ENCODE measurements around the gene SPACA9. TPM values are rescaled to one million over a fixed set of nuclear protein-coding genes. Genes with fewer than 3 reads are reported as not detected.

The SPACA9 gene
- total RNA-seq, 1 donor from 2014 or later = 4.1 TPM

DNA sequence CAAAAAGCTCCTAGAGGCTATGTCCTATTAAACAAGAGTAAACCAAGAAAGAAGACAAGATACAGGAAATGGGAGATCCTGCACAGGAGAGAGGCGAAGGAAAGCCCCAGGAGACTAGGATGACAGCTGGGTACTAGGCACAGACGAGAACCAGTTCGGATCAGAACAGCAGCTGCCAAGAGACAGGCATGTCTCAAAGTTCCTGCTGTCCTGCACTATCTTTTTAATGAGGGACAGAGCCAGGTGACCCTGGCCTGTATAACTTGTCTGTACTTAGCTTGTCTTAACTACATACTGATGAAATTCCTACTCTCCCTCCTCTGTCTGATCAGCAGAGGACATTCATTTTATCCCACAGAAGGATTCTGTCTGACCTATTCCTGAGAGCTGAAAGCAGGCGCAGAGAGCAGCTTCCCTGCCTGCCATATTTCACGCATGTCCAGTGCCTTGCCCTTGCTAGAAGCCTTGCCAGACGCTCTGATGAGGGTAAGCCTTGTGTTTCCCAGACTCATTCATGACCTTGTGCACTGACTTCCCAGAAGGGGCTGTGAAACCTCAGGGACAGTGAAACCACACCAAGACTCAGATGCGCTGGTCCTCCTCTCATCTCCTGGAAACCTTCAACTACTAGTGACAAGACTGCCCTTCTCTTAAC lies 41.0 kb downstream of the SPACA9 start:
- no peaks in the 10 kb centered on the region for H3K4me1 Mint-ChIP-seq
- peaks cover 12% of the 10 kb centered on the region for H3K36me3 Mint-ChIP-seq (ENCODE audit: low read depth)
- no peaks in the 10 kb centered on the region for H3K27me3 Mint-ChIP-seq (ENCODE audit: low read depth)
- TF ChIP-seq, protein P1, sequence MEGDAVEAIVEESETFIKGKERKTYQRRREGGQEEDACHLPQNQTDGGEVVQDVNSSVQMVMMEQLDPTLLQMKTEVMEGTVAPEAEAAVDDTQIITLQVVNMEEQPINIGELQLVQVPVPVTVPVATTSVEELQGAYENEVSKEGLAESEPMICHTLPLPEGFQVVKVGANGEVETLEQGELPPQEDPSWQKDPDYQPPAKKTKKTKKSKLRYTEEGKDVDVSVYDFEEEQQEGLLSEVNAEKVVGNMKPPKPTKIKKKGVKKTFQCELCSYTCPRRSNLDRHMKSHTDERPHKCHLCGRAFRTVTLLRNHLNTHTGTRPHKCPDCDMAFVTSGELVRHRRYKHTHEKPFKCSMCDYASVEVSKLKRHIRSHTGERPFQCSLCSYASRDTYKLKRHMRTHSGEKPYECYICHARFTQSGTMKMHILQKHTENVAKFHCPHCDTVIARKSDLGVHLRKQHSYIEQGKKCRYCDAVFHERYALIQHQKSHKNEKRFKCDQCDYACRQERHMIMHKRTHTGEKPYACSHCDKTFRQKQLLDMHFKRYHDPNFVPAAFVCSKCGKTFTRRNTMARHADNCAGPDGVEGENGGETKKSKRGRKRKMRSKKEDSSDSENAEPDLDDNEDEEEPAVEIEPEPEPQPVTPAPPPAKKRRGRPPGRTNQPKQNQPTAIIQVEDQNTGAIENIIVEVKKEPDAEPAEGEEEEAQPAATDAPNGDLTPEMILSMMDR (conservative IDR thresholded peaks at IDR 0.05) = no peak
- no peaks in the 10 kb centered on the region for H3K9me3 Mint-ChIP-seq
- no peak for DNase-seq (ENCODE audit: low read depth, low spot score)
- H3K4me3 Mint-ChIP-seq = no peak overlapping the region
- H3K27ac Mint-ChIP-seq (ENCODE audit: unreplicated experiment) = no peak overlapping the region

DNA sequence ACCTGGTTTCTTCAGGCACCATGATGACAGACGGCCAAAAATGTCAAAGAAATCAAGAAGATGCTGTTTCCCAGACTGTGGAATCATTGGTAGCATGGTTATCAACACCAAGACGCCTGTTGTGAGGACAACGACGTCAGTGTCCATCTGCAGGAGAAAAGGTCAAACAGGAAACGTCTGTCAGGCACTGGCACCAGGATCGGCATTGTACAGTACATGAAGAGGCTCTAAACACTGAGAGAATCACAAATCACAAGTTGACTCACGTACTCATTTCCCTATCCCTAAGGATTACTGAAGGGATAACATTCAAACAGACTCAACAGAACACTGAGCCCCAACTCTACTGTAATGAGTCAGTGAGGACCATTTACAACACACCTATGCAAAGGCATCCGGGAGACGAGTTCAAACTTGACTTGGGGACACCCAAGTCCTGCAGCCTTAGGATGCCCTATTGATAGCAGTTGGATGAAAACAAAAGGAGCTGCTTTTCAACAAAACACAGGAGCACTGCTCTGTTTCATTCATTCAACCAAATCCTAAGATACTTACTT lies 44.7 kb downstream of the SPACA9 start:
- TF ChIP-seq, protein P1 (conservative IDR thresholded peaks at IDR 0.05) = no peak
- Mint-ChIP-seq H3K27me3 (ENCODE audit: low read depth) (no peaks in the 10 kb centered on the region), H3K36me3 (ENCODE audit: low read depth) (peaks cover 17% of the 10 kb centered on the region), H3K9me3 (no peaks in the 10 kb centered on the region), H3K27ac (ENCODE audit: unreplicated experiment) (no peak overlapping the region), H3K4me1 (no peaks in the 10 kb centered on the region), H3K4me3 (no peak overlapping the region)
- no peak for DNase-seq (ENCODE audit: low read depth, low spot score)

DNA sequence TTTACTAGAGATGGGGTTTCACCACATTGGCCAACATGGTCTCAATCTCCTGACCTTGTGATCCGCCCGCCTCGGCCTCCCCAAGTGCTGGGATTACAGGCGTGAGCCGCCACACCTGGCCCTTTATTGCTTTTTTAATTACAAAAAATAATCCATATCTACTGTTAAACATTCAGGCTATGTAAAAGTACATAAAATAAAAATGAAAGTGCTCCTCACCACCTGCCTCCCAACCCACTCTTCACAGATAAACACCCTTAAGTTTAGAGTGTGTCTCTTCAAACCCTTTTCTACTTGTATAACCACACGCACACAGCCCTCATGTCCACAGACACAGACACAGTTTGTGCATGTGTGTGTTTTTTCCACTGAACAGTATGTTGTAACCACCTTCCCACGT lies 49.0 kb downstream of the SPACA9 start:
- peaks cover 10% of the 10 kb centered on the region for H3K36me3 Mint-ChIP-seq (ENCODE audit: low read depth)
- TF ChIP-seq, protein P1 (conservative IDR thresholded peaks at IDR 0.05) = no peak
- no peaks in the 10 kb centered on the region for H3K4me1 Mint-ChIP-seq
- DNase-seq (ENCODE audit: low read depth, low spot score) = no peak
- H3K9me3 Mint-ChIP-seq = no peaks in the 10 kb centered on the region
- H3K27me3 Mint-ChIP-seq (ENCODE audit: low read depth) = no peaks in the 10 kb centered on the region
- no peak overlapping the region for H3K4me3 Mint-ChIP-seq
- no peak overlapping the region for H3K27ac Mint-ChIP-seq (ENCODE audit: unreplicated experiment)

DNA sequence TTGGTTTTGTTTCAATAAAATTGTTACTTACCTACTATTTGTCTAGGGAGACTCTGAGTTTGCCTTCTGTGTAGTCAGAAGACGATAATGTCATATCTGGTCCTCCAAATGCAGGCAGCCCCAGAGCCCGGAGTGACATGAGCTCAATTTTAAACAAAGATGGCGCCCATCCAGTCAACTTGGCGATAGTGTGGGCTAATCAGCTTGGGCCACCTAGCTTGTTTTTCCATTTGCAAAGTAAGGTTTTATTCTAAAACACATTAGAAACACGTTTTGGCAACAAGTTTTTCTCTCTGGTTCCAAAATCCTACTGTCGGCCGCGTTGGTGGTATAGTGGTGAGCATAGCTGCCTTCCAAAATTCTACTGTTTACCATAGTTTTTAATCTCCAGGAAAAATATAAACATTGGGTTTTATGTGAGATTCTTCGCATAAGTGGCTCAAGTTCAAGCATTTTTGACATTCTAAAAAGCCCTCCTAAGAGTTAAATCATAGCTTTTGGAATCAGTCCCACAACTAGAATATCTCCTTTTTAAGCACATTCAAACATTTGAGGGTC lies 52.6 kb downstream of the SPACA9 start:
- no peaks in the 10 kb centered on the region for H3K9me3 Mint-ChIP-seq

DNA sequence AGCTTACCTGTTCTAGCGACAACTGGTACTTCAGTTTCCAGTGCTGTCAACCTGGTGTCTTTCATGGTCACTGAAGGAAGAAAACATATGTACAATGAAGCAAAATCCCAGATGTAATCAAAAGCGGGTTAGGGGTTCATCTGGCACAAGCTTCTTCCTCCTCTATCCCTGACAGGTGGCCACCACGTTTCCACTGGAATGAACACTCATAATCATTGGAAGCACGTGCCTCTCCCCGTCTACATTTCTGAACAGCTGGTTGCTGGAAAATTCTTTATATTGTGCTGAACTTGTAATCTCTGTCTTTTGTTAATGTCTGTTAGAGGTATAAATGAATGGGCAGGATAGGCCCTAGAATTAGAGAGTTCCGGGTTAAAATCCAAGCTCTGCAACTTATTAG lies 56.3 kb downstream of the SPACA9 start:
- TF ChIP-seq, protein P1 (conservative IDR thresholded peaks at IDR 0.05) = no peak
- H3K27me3 Mint-ChIP-seq (ENCODE audit: low read depth) = no peaks in the 10 kb centered on the region
- no peaks in the 10 kb centered on the region for H3K9me3 Mint-ChIP-seq
- H3K36me3 Mint-ChIP-seq (ENCODE audit: low read depth) = no peaks in the 10 kb centered on the region
- no peak overlapping the region for H3K27ac Mint-ChIP-seq (ENCODE audit: unreplicated experiment)
- H3K4me1 Mint-ChIP-seq = no peaks in the 10 kb centered on the region
- no peak for DNase-seq (ENCODE audit: low read depth, low spot score)
- H3K4me3 Mint-ChIP-seq = no peak overlapping the region

More for the DNA sequence above, 52.6 kb downstream of the SPACA9 start:
- TF ChIP-seq, protein P1 (conservative IDR thresholded peaks at IDR 0.05) = no peak
- Mint-ChIP-seq H3K27me3 (ENCODE audit: low read depth) (no peaks in the 10 kb centered on the region), H3K4me1 (no peaks in the 10 kb centered on the region), H3K4me3 (no peak overlapping the region), H3K36me3 (ENCODE audit: low read depth) (peaks cover 1% of the 10 kb centered on the region), H3K27ac (ENCODE audit: unreplicated experiment) (no peak overlapping the region)
- DNase-seq (ENCODE audit: low read depth, low spot score) = no peak
